T-helper 2 cell treated with Interferon-gamma antibody and Interleukin-4, amounts not matched to agents 5 μg/mL and 100 μg/mL, for 36 hours (primary cell): ENCODE data around the gene METRN.

Experiments used
- DNase-seq: peaks from one replicate; pipeline ENCODE4 v3.0.0; 2021; ENCODE audit warnings: low spot score
- H3K27ac Mint-ChIP-seq: one replicate; pipeline ENCODE4 v1.8.0; 2021; ENCODE audit warnings: mild to moderate bottlenecking, mixed read lengths
- H3K27me3 Mint-ChIP-seq: one replicate; pipeline ENCODE4 v1.8.0; 2021; ENCODE audit warnings: low read depth, mixed read lengths
- H3K36me3 Mint-ChIP-seq: one replicate; pipeline ENCODE4 v1.8.0; 2021; ENCODE audit warnings: low read depth, mixed read lengths
- H3K4me1 Mint-ChIP-seq: one replicate; pipeline ENCODE4 v1.8.0; 2021; ENCODE audit warnings: low read depth, mixed read lengths
- H3K4me3 Mint-ChIP-seq: one replicate; pipeline ENCODE4 v1.8.0; 2022; ENCODE audit warnings: mild to moderate bottlenecking, moderate library complexity, mixed read lengths
- H3K9me3 Mint-ChIP-seq: one replicate; pipeline ENCODE4 v1.8.0; 2021; ENCODE audit warnings: mixed read lengths

The METRN gene

DNA sequence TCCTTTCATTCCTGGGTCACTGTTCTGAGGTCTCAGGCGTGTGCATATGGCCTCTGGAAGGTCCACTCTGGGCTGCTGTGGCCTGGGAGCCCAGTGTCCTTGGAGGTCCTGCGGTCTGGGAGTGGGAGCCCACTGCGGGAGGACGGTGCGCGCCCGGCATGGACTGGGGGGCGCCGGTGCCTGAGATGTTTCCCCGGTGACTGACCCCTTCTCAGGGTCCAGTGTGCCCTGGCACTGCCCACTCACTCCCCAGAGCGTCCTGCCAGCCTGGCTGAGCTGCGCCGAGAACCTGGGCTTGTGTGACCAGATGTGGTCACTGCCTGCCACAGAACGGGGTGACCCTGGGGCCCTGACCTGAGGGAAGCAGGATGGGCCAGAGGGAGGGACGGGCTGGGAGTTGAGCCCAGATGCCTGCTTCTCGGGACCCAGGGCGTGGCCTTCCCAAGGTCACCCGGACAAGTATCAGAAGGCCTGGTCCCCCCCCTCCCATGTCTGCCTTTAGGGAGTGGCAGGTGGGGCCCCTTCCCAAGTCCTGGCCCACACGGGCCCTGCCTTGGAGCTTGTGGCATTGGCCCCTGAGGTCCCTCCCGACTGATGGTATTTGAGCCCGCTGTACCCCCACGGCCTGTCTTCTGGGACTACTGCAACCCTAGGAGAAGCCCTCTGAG is 40.6 kb upstream of the METRN start:
- peaks cover 2% of the 10 kb centered on the region for H3K4me1 Mint-ChIP-seq
- H3K27me3 Mint-ChIP-seq, result peaks cover 4% of the 10 kb centered on the region
- DNase-seq, result no peak
- H3K27ac Mint-ChIP-seq, result no peak overlapping the region
- H3K9me3 Mint-ChIP-seq, result no peaks in the 10 kb centered on the region
- H3K36me3 Mint-ChIP-seq, result peaks cover 5% of the 10 kb centered on the region
- no peak overlapping the region for H3K4me3 Mint-ChIP-seq

- Mint-ChIP-seq H3K9me3 (no peaks in the 10 kb centered on the region), H3K4me1 (peaks cover 3% of the 10 kb centered on the region), H3K4me3 (no peak within 1 kb of the TSS), H3K36me3 (peaks cover 3% of the 10 kb centered on the region), H3K27me3 (peaks cover 4% of the 10 kb centered on the region), H3K27ac (no peak within 1 kb of the TSS)
- DNase-seq, result no peak
Observed at GRCh38 chr16:674968-675883, 39.7 kb upstream of the METRN start, which contains the start of gene RHBDL1. Gene RHBDL1 (plus strand): TSS chr16:675671. CDS start chr16:675791, 120 bp downstream.

GRCh38 chr16:675884-676564 is 38.9 kb upstream of the METRN start:
- Mint-ChIP-seq H3K27me3 (peaks cover 4% of the 10 kb centered on the region), H3K27ac (no peak overlapping the region), H3K4me3 (no peak overlapping the region), H3K4me1 (peaks cover 4% of the 10 kb centered on the region), H3K36me3 (peaks cover 5% of the 10 kb centered on the region), H3K9me3 (no peaks in the 10 kb centered on the region)
- no peak for DNase-seq

GRCh38 chr16:676565-676902 is 38.4 kb upstream of the METRN start:
- Mint-ChIP-seq H3K27me3 (peaks cover 4% of the 10 kb centered on the region), H3K9me3 (no peaks in the 10 kb centered on the region), H3K36me3 (peaks cover 8% of the 10 kb centered on the region), H3K4me1 (peaks cover 4% of the 10 kb centered on the region), H3K4me3 (no peak overlapping the region), H3K27ac (no peak overlapping the region)
- DNase-seq, result no peak

- DNase-seq, result no peak
- Mint-ChIP-seq H3K9me3 (no peaks in the 10 kb centered on the region), H3K4me3 (no peak overlapping the region), H3K27ac (no peak overlapping the region), H3K27me3 (peaks cover 4% of the 10 kb centered on the region), H3K4me1 (peaks cover 4% of the 10 kb centered on the region), H3K36me3 (peaks cover 12% of the 10 kb centered on the region)
Observed at GRCh38 chr16:676913-677312, 38.0 kb upstream of the METRN start.

GRCh38 chr16:677316-678190 is 37.4 kb upstream of the METRN start:
- H3K27ac Mint-ChIP-seq, result no peak overlapping the region

GRCh38 chr16:678209-678857 is 36.6 kb upstream of the METRN start:
- H3K9me3 Mint-ChIP-seq, result no peaks in the 10 kb centered on the region
- DNase-seq, result no peak
- H3K4me1 Mint-ChIP-seq, result peaks cover 9% of the 10 kb centered on the region
- no peak overlapping the region for H3K4me3 Mint-ChIP-seq
- H3K27me3 Mint-ChIP-seq, result peaks cover 4% of the 10 kb centered on the region
- H3K36me3 Mint-ChIP-seq, result peaks cover 15% of the 10 kb centered on the region
- no peak overlapping the region for H3K27ac Mint-ChIP-seq

More at GRCh38 chr16:677316-678190, 37.4 kb upstream of the METRN start:
- Mint-ChIP-seq H3K9me3 (no peaks in the 10 kb centered on the region), H3K36me3 (peaks cover 17% of the 10 kb centered on the region), H3K27me3 (peaks cover 4% of the 10 kb centered on the region), H3K4me1 (peaks cover 8% of the 10 kb centered on the region), H3K4me3 (no peak overlapping the region)
- no peak for DNase-seq

GRCh38 chr16:678858-679813 is 35.8 kb upstream of the METRN start:
- Mint-ChIP-seq H3K9me3 (no peaks in the 10 kb centered on the region), H3K4me3 (peak overlapping the region; percentile 80), H3K4me1 (peaks cover 12% of the 10 kb centered on the region), H3K27me3 (peaks cover 4% of the 10 kb centered on the region), H3K27ac (no peak overlapping the region), H3K36me3 (peaks cover 15% of the 10 kb centered on the region)
- peak; percentile 38 for DNase-seq

- Mint-ChIP-seq H3K36me3 (peaks cover 15% of the 10 kb centered on the region), H3K27me3 (peaks cover 3% of the 10 kb centered on the region)
- peak; percentile 86 for DNase-seq
Observed at GRCh38 chr16:679814-680624, 34.9 kb upstream of the METRN start, which contains the start of gene STUB1. Gene STUB1 (plus strand): TSS chr16:680410. CDS start chr16:680526, 116 bp downstream.

DNA sequence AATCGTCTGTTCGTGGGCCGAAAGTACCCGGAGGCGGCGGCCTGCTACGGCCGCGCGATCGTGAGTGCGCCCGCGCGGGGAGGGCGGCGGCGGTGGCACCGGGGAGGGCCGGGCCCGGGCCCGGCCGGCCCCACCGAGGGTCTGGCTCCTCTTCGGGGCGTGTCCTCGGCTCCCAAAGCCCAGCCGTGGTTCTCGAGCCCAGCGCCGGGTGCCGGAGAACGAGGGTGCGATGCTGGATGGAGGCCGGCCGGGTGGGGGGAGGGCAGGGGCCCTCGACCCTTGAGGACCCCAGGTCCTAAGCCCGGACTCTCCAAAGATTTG is 34.3 kb upstream of the METRN start:
- no peak for DNase-seq
- H3K9me3 Mint-ChIP-seq, result no peaks in the 10 kb centered on the region
- peak overlapping the region; percentile 77 for H3K4me3 Mint-ChIP-seq
- no peaks in the 10 kb centered on the region for H3K27me3 Mint-ChIP-seq
- H3K36me3 Mint-ChIP-seq, result peaks cover 15% of the 10 kb centered on the region
- H3K27ac Mint-ChIP-seq, result no peak overlapping the region
- H3K4me1 Mint-ChIP-seq, result peaks cover 12% of the 10 kb centered on the region

More at GRCh38 chr16:679814-680624, 34.9 kb upstream of the METRN start, which contains the start of gene STUB1:
- Mint-ChIP-seq H3K4me3 (peak within 1 kb of the TSS; percentile 83), H3K4me1 (peaks cover 12% of the 10 kb centered on the region), H3K27ac (peak within 1 kb of the TSS; percentile 77), H3K9me3 (no peaks in the 10 kb centered on the region)

DNA sequence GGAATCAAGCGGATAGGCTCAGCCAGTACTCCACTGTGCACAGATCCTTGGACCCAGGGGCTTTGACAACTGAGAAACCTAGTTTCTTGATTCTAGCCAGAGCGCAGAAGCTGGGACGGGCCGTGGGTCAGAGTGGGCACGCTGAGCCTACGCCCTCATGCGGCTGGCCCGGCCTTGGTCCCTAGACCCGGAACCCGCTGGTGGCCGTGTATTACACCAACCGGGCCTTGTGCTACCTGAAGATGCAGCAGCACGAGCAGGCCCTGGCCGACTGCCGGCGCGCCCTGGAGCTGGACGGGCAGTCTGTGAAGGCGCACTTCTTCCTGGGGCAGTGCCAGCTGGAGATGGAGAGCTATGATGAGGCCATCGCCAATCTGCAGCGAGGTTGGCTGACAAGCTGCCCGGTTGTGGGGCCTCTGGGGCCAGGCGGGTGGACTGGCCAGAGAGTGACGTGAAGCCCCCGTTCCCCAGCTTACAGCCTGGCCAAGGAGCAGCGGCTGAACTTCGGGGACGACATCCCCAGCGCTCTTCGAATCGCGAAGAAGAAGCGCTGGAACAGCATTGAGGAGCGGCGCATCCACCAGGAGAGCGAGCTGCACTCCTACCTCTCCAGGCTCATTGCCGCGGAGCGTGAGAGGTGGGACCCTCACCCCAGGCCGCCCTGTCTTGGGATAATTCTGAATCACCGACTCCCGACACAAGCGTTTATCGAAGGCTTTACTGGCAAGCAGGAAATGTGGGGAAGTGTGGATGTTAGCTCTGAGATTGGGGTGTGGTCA is 33.8 kb upstream of the METRN start:
- Mint-ChIP-seq H3K4me1 (peaks cover 12% of the 10 kb centered on the region), H3K27ac (no peak overlapping the region), H3K27me3 (no peaks in the 10 kb centered on the region), H3K9me3 (no peaks in the 10 kb centered on the region), H3K36me3 (peaks cover 15% of the 10 kb centered on the region), H3K4me3 (peak overlapping the region; percentile 77)
- no peak for DNase-seq
